ENCODE data around the gene KSR2.

GRCh38 chr12:117481470-117481869 is 487.3 kb downstream of the KSR2 start:
- no peak for TF ChIP-seq CTCF (IDR thresholded peaks at IDR 0.05 in 4 of 5, conservative IDR thresholded peaks at IDR 0.05 in 1 of 5)
- TF ChIP-seq POLR2A (IDR thresholded peaks at IDR 0.05), result no peak

Measured in gastrocnemius medialis (tissue), 4 donors.